ENCODE data around the gene POLR2E.

DNA sequence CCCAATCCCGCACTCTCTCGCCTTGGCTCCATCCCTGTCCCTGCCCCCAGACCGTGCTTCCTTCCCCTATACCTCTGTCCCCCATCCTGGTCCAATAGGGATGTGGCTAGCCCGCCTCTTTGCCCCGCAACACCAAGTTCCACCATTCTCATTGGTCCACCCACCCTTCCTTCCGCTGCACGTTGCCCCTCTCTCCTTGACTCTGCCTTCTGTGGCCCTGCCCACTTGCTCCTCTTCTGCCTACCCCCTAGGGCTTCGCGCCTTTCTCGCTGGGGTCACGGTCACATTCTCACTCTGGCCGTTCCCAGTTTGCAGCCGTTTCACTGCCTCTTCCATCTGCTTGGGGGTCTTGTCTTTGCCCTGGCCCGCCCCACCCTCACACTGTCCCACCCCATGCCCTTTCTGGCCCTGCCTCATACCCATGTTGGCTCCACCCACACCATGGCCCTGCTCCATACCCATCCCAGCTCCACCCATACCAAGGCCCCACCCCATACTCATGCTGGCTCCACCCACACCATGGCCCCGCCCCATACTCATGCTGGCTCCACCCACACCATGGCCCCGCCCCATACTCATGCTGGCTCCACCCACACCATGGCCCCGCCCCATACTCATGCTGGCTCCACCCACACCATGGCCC, 32.7 kb downstream of the POLR2E start:
- TF ChIP-seq POLR2A (IDR thresholded peaks at IDR 0.05) (no peak), EP300 (IDR thresholded peaks at IDR 0.05) (no peak), POLR2AphosphoS5 (IDR thresholded peaks at IDR 0.05) (no peak)
- TF ChIP-seq, protein P1, sequence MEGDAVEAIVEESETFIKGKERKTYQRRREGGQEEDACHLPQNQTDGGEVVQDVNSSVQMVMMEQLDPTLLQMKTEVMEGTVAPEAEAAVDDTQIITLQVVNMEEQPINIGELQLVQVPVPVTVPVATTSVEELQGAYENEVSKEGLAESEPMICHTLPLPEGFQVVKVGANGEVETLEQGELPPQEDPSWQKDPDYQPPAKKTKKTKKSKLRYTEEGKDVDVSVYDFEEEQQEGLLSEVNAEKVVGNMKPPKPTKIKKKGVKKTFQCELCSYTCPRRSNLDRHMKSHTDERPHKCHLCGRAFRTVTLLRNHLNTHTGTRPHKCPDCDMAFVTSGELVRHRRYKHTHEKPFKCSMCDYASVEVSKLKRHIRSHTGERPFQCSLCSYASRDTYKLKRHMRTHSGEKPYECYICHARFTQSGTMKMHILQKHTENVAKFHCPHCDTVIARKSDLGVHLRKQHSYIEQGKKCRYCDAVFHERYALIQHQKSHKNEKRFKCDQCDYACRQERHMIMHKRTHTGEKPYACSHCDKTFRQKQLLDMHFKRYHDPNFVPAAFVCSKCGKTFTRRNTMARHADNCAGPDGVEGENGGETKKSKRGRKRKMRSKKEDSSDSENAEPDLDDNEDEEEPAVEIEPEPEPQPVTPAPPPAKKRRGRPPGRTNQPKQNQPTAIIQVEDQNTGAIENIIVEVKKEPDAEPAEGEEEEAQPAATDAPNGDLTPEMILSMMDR (IDR thresholded peaks at IDR 0.05): no peak
